GM23338 (cell line): ENCODE data around the gene KCNAB2. TPM values are rescaled to one million over a fixed set of nuclear protein-coding genes. Genes with fewer than 3 reads are reported as not detected.

Experiments
- ATAC-seq: fragments of 200-7000 bp; cut with Tn5 transposase; 3 replicates; pipeline ENCODE4 v1.9.1; 2020
- DNase-seq: peaks from one replicate; pipeline ENCODE4 v3.0.0-alpha.2; 2015; ENCODE audit warnings: low spot score
- H2AFZ ChIP-seq: fragments of 200-600 bp; sonication (generic); 2 replicates; pipeline ENCODE4 v1.8.0; 2016; ENCODE audit warnings: antibody characterized with exemption, mild to moderate bottlenecking, moderate library complexity
- H3F3A ChIP-seq: fragments of 200-600 bp; sonication (generic); replicated peaks from 2 replicates; pipeline ENCODE4 v1.8.0; 2017; ENCODE audit warnings: antibody characterized with exemption, mixed run types, low read depth
- H3K27ac ChIP-seq: fragments of 200-600 bp; sonication (generic); 2 replicates; pipeline ENCODE4 v1.6.1; 2016; ENCODE audit warnings: low read depth
- H3K27me3 ChIP-seq: fragments of 200-600 bp; sonication (generic); 2 replicates; pipeline ENCODE4 v1.8.0; 2016; ENCODE audit warnings: mild to moderate bottlenecking, mixed run types, moderate library complexity; ENCODE audit not compliant: insufficient read depth
- H3K36me3 ChIP-seq: fragments of 200-600 bp; sonication (generic); 2 replicates; pipeline ENCODE4 v1.8.0; 2016; ENCODE audit warnings: mild to moderate bottlenecking; ENCODE audit not compliant: insufficient read depth
- H3K4me1 ChIP-seq: fragments of 200-600 bp; sonication (generic); 2 replicates; pipeline ENCODE4 v1.8.0; 2016; ENCODE audit warnings: mild to moderate bottlenecking, moderate library complexity; ENCODE audit not compliant: insufficient read depth
- H3K4me2 ChIP-seq: fragments of 200-600 bp; sonication (generic); 2 replicates; pipeline ENCODE4 v1.7.1; 2017; ENCODE audit warnings: mixed run types
- H3K4me3 ChIP-seq: fragments of 200-600 bp; sonication (generic); 2 replicates; pipeline ENCODE4 v1.6.1; 2016; ENCODE audit warnings: mixed run types
- H3K79me2 ChIP-seq: fragments of 200-600 bp; sonication (generic); replicated peaks from 2 replicates; pipeline ENCODE4 v1.8.0; 2017; ENCODE audit warnings: mild to moderate bottlenecking; ENCODE audit not compliant: insufficient read depth
- H3K9me2 ChIP-seq: fragments of 200-600 bp; sonication (generic); 2 replicates; pipeline ENCODE4 v1.8.0; 2017; ENCODE audit not compliant: insufficient read depth
- H4K20me1 ChIP-seq: fragments of 200-600 bp; sonication (generic); replicated peaks from 2 replicates; pipeline ENCODE4 v1.8.0; 2017; ENCODE audit warnings: mild to moderate bottlenecking; ENCODE audit not compliant: insufficient read depth
- H3K27ac Mint-ChIP-seq: 2 replicates; pipeline ENCODE4 v1.8.0; 2020; ENCODE audit warnings: inconsistent platforms, mild to moderate bottlenecking, moderate library complexity, mixed read lengths
- H3K27me3 Mint-ChIP-seq: 3 replicates; pipeline ENCODE4 v1.8.0; 2022; ENCODE audit warnings: low read depth, mild to moderate bottlenecking, moderate library complexity, mixed read lengths, inconsistent platforms; ENCODE audit not compliant: insufficient read depth, poor library complexity
- H3K36me3 Mint-ChIP-seq: 3 replicates; pipeline ENCODE4 v1.8.0; 2021; ENCODE audit warnings: low read depth, mild to moderate bottlenecking, inconsistent platforms, moderate library complexity, mixed read lengths
- H3K4me1 Mint-ChIP-seq: 3 replicates; pipeline ENCODE4 v1.8.0; 2020; ENCODE audit warnings: mild to moderate bottlenecking, inconsistent platforms, mixed read lengths
- H3K4me3 Mint-ChIP-seq: 3 replicates; pipeline ENCODE4 v1.8.0; 2021; ENCODE audit warnings: moderate library complexity, mild to moderate bottlenecking, inconsistent platforms, mixed read lengths
- H3K9me3 Mint-ChIP-seq: 3 replicates; pipeline ENCODE4 v1.8.0; 2020; ENCODE audit warnings: moderate library complexity, mild to moderate bottlenecking, inconsistent platforms, mixed read lengths
- CREB1 ChIP-seq: fragments of 250-450 bp; sonication (Bioruptor Pico); IDR thresholded peaks from 2 replicates; pipeline ENCODE4 v1.5.0; 2020; ENCODE audit warnings: low read depth, mild to moderate bottlenecking, moderate library complexity
- EZH2 ChIP-seq: fragments of 200-600 bp; sonication (generic); IDR thresholded peaks from one replicate; pipeline ENCODE4 v1.8.0; 2017; ENCODE audit warnings: antibody characterized with exemption, mild to moderate bottlenecking, low read depth; ENCODE audit not compliant: unreplicated experiment
- EZH2phosphoT487 ChIP-seq: fragments of 200-600 bp; sonication (generic); IDR thresholded peaks from one replicate; pipeline ENCODE4 v1.8.1; 2018; ENCODE audit warnings: antibody characterized with exemption; ENCODE audit not compliant: unreplicated experiment
- JUNB ChIP-seq: IDR thresholded peaks from one replicate; pipeline ENCODE4 v1.6.1; 2016; ENCODE audit warnings: antibody characterized with exemption; ENCODE audit not compliant: unreplicated experiment
- NANOG ChIP-seq: IDR thresholded peaks from 2 replicates; pipeline ENCODE4 v1.6.1; 2016; ENCODE audit warnings: antibody characterized with exemption, borderline replicate concordance
- POLR2AphosphoS5 ChIP-seq: IDR thresholded peaks from 2 replicates; pipeline ENCODE4 v1.6.1; 2016; ENCODE audit warnings: antibody characterized with exemption, low read depth
- STAT1 ChIP-seq: IDR thresholded peaks from one replicate; pipeline ENCODE4 v1.6.1; 2016; ENCODE audit warnings: antibody characterized with exemption; ENCODE audit not compliant: unreplicated experiment
- ZNF114 ChIP-seq: fragments of 250-450 bp; sonication (Bioruptor Pico); IDR thresholded peaks from 2 replicates; pipeline ENCODE4 v1.5.0; 2020; ENCODE audit warnings: mild to moderate bottlenecking, moderate library complexity
- ZNF331 ChIP-seq: fragments of 250-450 bp; sonication (Bioruptor Pico); IDR thresholded peaks from 2 replicates; pipeline ENCODE4 v1.5.0; 2020; ENCODE audit warnings: low read depth, mild to moderate bottlenecking, moderate library complexity
- polyA plus RNA-seq: library from polyadenylated mRNA; unstranded; fragments of >200 nt; fragmentation: Nextera tagmentation; extraction: Ambion mirVana; gene quantifications from 2 replicates; pipeline ENCODE4 v1.2.1, GENCODE V29; 2016
- total RNA-seq: library from RNA; depleted of rRNA; stranded (reverse); fragments of >200 nt; shearing (Covaris generic); gene quantifications from 2 replicates; pipeline ENCODE4 v1.2.3, GENCODE V29; 2014
- TF ChIP-seq, protein P1 (sequence below): IDR thresholded peaks from one replicate; pipeline ENCODE4 v1.6.1; 2018; ENCODE audit warnings: antibody characterized with exemption; ENCODE audit not compliant: unreplicated experiment
- TF ChIP-seq, protein P2 (sequence below): IDR thresholded peaks from 2 replicates; pipeline ENCODE4 v1.6.1; 2016; ENCODE audit warnings: antibody characterized with exemption
- TF ChIP-seq, protein P3 (sequence below), 2 experiments: fragments of 200-600 bp in 1 of 2; sonication (generic) in 1 of 2; conservative IDR thresholded peaks; 2 replicates each; pipeline versions ENCODE4 v1.5.1 to v1.6.1; 2016 to 2017; ENCODE audit warnings: antibody characterized with exemption in 2 of 2, low read depth in 2 of 2, mild to moderate bottlenecking in 2 of 2, moderate library complexity in 1 of 2
- TF ChIP-seq, protein P4 (sequence below): fragments of 250-450 bp; sonication (Bioruptor Pico); IDR thresholded peaks from 2 replicates; pipeline ENCODE4 v1.5.0; 2020; ENCODE audit warnings: mild to moderate bottlenecking, moderate library complexity

KCNAB2 gene
- total and polyA plus RNA-seq, 2 experiments from 2014 or later = 3.0 to 3.7 TPM

DNA sequence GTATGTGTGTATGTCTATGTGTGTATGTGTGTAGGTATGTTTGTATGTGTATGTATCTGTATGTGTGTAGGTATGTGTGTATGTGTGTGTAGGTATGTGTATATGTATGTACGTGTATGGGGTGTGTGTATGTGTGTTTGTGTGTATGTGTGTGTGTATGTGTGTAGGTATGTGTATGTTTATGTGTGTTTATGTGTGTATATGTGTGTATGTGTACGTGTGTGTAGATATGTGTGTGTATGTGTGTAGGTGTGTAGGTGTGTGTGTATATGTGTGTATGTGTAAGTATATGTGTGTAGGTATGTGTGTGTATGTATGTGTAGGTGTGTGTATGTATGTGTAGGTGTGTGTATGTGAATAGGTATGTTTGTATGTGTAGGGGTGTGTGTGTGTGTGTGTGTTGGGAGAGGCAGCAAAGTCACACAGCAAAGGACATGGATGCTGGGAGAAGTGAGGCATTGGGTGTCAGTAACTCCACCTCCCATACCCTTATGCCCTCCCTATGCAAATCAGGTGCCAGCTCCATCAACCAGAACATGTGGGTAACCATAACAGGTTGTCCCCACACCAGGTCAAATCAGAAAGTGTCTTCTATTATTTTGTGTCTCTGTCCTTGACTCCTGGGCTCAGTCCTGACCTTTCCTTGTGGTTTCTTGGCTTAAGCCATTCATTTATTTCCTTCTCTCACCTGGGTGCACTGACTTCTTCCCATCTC is 15.0 kb upstream of the KCNAB2 start:
- H3K27ac Mint-ChIP-seq = no peak overlapping the region
- H3K4me1 Mint-ChIP-seq = peaks cover 10% of the 10 kb centered on the region
- no peaks in the 10 kb centered on the region for H3K27me3 ChIP-seq
- no peak overlapping the region for H2AFZ ChIP-seq
- H3K27me3 Mint-ChIP-seq = peaks cover 20% of the 10 kb centered on the region
- TF ChIP-seq, protein P1, sequence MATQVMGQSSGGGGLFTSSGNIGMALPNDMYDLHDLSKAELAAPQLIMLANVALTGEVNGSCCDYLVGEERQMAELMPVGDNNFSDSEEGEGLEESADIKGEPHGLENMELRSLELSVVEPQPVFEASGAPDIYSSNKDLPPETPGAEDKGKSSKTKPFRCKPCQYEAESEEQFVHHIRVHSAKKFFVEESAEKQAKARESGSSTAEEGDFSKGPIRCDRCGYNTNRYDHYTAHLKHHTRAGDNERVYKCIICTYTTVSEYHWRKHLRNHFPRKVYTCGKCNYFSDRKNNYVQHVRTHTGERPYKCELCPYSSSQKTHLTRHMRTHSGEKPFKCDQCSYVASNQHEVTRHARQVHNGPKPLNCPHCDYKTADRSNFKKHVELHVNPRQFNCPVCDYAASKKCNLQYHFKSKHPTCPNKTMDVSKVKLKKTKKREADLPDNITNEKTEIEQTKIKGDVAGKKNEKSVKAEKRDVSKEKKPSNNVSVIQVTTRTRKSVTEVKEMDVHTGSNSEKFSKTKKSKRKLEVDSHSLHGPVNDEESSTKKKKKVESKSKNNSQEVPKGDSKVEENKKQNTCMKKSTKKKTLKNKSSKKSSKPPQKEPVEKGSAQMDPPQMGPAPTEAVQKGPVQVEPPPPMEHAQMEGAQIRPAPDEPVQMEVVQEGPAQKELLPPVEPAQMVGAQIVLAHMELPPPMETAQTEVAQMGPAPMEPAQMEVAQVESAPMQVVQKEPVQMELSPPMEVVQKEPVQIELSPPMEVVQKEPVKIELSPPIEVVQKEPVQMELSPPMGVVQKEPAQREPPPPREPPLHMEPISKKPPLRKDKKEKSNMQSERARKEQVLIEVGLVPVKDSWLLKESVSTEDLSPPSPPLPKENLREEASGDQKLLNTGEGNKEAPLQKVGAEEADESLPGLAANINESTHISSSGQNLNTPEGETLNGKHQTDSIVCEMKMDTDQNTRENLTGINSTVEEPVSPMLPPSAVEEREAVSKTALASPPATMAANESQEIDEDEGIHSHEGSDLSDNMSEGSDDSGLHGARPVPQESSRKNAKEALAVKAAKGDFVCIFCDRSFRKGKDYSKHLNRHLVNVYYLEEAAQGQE = no peak
- TF ChIP-seq EZH2phosphoT487 = no peak
- no peak for TF ChIP-seq ZNF331 (CRISPR knock-in tag)
- TF ChIP-seq POLR2AphosphoS5 = no peak
- TF ChIP-seq, protein P2, sequence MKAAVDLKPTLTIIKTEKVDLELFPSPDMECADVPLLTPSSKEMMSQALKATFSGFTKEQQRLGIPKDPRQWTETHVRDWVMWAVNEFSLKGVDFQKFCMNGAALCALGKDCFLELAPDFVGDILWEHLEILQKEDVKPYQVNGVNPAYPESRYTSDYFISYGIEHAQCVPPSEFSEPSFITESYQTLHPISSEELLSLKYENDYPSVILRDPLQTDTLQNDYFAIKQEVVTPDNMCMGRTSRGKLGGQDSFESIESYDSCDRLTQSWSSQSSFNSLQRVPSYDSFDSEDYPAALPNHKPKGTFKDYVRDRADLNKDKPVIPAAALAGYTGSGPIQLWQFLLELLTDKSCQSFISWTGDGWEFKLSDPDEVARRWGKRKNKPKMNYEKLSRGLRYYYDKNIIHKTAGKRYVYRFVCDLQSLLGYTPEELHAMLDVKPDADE = no peak
- no peak for TF ChIP-seq ZNF114
- TF ChIP-seq CREB1 = no peak
- TF ChIP-seq STAT1 = no peak
- no peak for TF ChIP-seq JUNB
- no peak for TF ChIP-seq NANOG
- TF ChIP-seq, protein P3, sequence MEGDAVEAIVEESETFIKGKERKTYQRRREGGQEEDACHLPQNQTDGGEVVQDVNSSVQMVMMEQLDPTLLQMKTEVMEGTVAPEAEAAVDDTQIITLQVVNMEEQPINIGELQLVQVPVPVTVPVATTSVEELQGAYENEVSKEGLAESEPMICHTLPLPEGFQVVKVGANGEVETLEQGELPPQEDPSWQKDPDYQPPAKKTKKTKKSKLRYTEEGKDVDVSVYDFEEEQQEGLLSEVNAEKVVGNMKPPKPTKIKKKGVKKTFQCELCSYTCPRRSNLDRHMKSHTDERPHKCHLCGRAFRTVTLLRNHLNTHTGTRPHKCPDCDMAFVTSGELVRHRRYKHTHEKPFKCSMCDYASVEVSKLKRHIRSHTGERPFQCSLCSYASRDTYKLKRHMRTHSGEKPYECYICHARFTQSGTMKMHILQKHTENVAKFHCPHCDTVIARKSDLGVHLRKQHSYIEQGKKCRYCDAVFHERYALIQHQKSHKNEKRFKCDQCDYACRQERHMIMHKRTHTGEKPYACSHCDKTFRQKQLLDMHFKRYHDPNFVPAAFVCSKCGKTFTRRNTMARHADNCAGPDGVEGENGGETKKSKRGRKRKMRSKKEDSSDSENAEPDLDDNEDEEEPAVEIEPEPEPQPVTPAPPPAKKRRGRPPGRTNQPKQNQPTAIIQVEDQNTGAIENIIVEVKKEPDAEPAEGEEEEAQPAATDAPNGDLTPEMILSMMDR (conservative IDR thresholded peaks at IDR 0.05; ENCODE audit: low read depth in 2 of 2) = no peak
- TF ChIP-seq, protein P4, sequence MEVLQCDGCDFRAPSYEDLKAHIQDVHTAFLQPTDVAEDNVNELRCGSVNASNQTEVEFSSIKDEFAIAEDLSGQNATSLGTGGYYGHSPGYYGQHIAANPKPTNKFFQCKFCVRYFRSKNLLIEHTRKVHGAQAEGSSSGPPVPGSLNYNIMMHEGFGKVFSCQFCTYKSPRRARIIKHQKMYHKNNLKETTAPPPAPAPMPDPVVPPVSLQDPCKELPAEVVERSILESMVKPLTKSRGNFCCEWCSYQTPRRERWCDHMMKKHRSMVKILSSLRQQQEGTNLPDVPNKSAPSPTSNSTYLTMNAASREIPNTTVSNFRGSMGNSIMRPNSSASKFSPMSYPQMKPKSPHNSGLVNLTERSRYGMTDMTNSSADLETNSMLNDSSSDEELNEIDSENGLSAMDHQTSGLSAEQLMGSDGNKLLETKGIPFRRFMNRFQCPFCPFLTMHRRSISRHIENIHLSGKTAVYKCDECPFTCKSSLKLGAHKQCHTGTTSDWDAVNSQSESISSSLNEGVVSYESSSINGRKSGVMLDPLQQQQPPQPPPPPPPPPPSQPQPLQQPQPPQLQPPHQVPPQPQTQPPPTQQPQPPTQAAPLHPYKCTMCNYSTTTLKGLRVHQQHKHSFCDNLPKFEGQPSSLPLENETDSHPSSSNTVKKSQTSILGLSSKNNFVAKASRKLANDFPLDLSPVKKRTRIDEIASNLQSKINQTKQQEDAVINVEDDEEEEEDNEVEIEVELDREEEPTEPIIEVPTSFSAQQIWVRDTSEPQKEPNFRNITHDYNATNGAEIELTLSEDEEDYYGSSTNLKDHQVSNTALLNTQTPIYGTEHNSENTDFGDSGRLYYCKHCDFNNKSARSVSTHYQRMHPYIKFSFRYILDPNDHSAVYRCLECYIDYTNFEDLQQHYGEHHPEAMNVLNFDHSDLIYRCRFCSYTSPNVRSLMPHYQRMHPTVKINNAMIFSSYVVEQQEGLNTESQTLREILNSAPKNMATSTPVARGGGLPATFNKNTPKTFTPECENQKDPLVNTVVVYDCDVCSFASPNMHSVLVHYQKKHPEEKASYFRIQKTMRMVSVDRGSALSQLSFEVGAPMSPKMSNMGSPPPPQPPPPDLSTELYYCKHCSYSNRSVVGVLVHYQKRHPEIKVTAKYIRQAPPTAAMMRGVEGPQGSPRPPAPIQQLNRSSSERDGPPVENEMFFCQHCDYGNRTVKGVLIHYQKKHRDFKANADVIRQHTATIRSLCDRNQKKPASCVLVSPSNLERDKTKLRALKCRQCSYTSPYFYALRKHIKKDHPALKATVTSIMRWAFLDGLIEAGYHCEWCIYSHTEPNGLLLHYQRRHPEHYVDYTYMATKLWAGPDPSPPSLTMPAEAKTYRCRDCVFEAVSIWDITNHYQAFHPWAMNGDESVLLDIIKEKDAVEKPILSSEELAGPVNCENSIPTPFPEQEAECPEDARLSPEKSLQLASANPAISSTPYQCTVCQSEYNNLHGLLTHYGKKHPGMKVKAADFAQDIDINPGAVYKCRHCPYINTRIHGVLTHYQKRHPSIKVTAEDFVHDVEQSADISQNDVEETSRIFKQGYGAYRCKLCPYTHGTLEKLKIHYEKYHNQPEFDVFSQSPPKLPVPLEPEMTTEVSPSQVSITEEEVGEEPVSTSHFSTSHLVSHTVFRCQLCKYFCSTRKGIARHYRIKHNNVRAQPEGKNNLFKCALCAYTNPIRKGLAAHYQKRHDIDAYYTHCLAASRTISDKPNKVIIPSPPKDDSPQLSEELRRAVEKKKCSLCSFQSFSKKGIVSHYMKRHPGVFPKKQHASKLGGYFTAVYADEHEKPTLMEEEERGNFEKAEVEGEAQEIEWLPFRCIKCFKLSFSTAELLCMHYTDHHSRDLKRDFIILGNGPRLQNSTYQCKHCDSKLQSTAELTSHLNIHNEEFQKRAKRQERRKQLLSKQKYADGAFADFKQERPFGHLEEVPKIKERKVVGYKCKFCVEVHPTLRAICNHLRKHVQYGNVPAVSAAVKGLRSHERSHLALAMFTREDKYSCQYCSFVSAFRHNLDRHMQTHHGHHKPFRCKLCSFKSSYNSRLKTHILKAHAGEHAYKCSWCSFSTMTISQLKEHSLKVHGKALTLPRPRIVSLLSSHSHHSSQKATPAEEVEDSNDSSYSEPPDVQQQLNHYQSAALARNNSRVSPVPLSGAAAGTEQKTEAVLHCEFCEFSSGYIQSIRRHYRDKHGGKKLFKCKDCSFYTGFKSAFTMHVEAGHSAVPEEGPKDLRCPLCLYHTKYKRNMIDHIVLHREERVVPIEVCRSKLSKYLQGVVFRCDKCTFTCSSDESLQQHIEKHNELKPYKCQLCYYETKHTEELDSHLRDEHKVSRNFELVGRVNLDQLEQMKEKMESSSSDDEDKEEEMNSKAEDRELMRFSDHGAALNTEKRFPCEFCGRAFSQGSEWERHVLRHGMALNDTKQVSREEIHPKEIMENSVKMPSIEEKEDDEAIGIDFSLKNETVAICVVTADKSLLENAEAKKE (CRISPR knock-in tag) = no peak
- TF ChIP-seq EZH2 = no peak
- no peaks in the 10 kb centered on the region; the same call in 1 of the 2 replicates for H3K4me1 ChIP-seq
- H3K4me3 ChIP-seq = no peak overlapping the region
- no peaks in the 10 kb centered on the region for H3K36me3 Mint-ChIP-seq
- H3K36me3 ChIP-seq = no peaks in the 10 kb centered on the region
- no peaks in the 10 kb centered on the region for H3K9me3 Mint-ChIP-seq
- 0 out of 2 replicates have a peak, but pooled peaks cover 3% of the 10 kb centered on the region for H3F3A ChIP-seq
- H3K27ac ChIP-seq = no peak overlapping the region
- H3K9me2 ChIP-seq = no peaks in the 10 kb centered on the region
- no peaks in the 10 kb centered on the region for H4K20me1 ChIP-seq
- ATAC-seq (no peak), DNase-seq (no peak)
- H3K4me2 ChIP-seq = no peak overlapping the region
- no peaks in the 10 kb centered on the region for H3K79me2 ChIP-seq
- H3K4me3 Mint-ChIP-seq = no peak overlapping the region
